ENCODE measurements around the gene CDK14.

DNA sequence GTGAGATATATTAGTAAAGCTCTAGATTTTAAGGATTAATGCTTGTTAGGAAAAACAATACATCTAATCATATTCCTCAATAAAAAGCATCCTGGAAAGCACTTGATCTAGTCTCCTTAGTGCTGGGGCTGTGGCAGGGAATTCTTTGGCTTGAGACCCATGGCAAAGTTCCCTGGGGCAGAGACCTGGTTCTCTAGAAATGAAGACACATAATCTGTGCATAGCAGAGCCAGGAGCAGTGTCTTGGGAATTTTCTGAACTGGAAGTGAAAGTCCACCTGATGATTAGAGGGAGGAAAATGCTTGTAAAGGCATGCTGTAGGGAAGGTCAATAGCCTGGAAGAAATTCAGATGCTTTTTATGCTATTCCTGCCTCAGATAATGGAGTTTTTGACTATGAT, 247.4 kb downstream of the CDK14 start:
- TF ChIP-seq, protein P1, sequence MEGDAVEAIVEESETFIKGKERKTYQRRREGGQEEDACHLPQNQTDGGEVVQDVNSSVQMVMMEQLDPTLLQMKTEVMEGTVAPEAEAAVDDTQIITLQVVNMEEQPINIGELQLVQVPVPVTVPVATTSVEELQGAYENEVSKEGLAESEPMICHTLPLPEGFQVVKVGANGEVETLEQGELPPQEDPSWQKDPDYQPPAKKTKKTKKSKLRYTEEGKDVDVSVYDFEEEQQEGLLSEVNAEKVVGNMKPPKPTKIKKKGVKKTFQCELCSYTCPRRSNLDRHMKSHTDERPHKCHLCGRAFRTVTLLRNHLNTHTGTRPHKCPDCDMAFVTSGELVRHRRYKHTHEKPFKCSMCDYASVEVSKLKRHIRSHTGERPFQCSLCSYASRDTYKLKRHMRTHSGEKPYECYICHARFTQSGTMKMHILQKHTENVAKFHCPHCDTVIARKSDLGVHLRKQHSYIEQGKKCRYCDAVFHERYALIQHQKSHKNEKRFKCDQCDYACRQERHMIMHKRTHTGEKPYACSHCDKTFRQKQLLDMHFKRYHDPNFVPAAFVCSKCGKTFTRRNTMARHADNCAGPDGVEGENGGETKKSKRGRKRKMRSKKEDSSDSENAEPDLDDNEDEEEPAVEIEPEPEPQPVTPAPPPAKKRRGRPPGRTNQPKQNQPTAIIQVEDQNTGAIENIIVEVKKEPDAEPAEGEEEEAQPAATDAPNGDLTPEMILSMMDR (IDR thresholded peaks at IDR 0.05): no peak
- no peak for TF ChIP-seq POLR2A (IDR thresholded peaks at IDR 0.05)

Data from esophagus squamous epithelium (tissue), 4 donors.